HL-60 (cell line): Measurements from ENCODE around the gene KLHDC4.
"Not testable (repeated sequence)": the region's sequence is repeated elsewhere in the genome, so short reads cannot be mapped to it uniquely, and the experiment has no call there.

Source experiments
- DNase-seq, 2 experiments: peaks; one replicate each; pipeline ENCODE4 v3.0.0-alpha.2; 2010 to 2020; ENCODE audit warnings: low read depth in 1 of 2, low spot score in 1 of 2
- H3K27ac ChIP-seq: fragments of 250-450 bp; sonication (Bioruptor Pico); replicated peaks from 2 replicates; pipeline ENCODE4 v1.5.1; 2020; ENCODE audit warnings: mild to moderate bottlenecking, moderate library complexity
- H3K27me3 ChIP-seq: fragments of 250-450 bp; sonication (Bioruptor Pico); 2 replicates; pipeline ENCODE4 v1.5.1; 2021; ENCODE audit warnings: mild to moderate bottlenecking, moderate library complexity; ENCODE audit not compliant: insufficient read depth, poor library complexity, severe bottlenecking
- H3K4me3 ChIP-seq: replicated peaks from 2 replicates; pipeline ENCODE4 v1.5.1; 2011; ENCODE audit warnings: mild to moderate bottlenecking, control low read depth, low read length; ENCODE audit not compliant: insufficient read depth
- GABPA ChIP-seq: IDR thresholded peaks from 2 replicates; pipeline ENCODE4 v1.6.1; 2012; ENCODE audit warnings: low read depth
- POLR2AphosphoS5 ChIP-seq: IDR thresholded peaks from 2 replicates; pipeline ENCODE4 v1.6.1; 2012; ENCODE audit warnings: low read depth
- SPI1 ChIP-seq: IDR thresholded peaks from 2 replicates; pipeline ENCODE4 v1.6.1; 2012; ENCODE audit warnings: low read depth, mild to moderate bottlenecking, borderline replicate concordance
- TF ChIP-seq, protein P1 (sequence below): IDR thresholded peaks from 2 replicates; pipeline ENCODE4 v1.6.1; 2012; ENCODE audit warnings: low read depth; ENCODE audit not compliant: insufficient replicate concordance
- TF ChIP-seq, protein P2 (sequence below): IDR thresholded peaks from one replicate; pipeline ENCODE4 v1.5.1; 2011; ENCODE audit warnings: low read length, control low read depth, inconsistent platforms; ENCODE audit not compliant: insufficient read depth

Gene KLHDC4

DNA sequence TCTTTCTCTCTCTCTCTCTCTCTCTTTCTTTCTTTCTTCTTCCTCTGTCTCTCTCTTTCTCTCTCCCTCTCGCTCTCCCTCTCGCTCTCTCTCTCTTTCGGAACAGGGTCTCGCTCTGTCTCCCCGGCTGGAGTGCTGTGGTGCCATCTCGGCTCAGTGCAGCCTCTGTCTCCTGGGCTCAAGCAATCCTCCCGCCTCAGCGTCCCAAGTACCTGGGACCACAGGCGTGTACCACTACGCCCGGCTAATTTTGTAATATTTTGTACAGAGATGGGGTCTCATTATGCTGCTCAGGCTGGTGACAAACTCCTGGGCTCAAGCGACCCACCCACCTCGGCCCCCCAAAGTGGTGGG, 12.7 kb upstream of the KLHDC4 start:
- no peaks in the 10 kb centered on the region for H3K27me3 ChIP-seq
- DNase-seq: no peak
- H3K27ac ChIP-seq: peak overlapping the region; percentile 97
- TF ChIP-seq SPI1: no peak
- TF ChIP-seq, protein P1, sequence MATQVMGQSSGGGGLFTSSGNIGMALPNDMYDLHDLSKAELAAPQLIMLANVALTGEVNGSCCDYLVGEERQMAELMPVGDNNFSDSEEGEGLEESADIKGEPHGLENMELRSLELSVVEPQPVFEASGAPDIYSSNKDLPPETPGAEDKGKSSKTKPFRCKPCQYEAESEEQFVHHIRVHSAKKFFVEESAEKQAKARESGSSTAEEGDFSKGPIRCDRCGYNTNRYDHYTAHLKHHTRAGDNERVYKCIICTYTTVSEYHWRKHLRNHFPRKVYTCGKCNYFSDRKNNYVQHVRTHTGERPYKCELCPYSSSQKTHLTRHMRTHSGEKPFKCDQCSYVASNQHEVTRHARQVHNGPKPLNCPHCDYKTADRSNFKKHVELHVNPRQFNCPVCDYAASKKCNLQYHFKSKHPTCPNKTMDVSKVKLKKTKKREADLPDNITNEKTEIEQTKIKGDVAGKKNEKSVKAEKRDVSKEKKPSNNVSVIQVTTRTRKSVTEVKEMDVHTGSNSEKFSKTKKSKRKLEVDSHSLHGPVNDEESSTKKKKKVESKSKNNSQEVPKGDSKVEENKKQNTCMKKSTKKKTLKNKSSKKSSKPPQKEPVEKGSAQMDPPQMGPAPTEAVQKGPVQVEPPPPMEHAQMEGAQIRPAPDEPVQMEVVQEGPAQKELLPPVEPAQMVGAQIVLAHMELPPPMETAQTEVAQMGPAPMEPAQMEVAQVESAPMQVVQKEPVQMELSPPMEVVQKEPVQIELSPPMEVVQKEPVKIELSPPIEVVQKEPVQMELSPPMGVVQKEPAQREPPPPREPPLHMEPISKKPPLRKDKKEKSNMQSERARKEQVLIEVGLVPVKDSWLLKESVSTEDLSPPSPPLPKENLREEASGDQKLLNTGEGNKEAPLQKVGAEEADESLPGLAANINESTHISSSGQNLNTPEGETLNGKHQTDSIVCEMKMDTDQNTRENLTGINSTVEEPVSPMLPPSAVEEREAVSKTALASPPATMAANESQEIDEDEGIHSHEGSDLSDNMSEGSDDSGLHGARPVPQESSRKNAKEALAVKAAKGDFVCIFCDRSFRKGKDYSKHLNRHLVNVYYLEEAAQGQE: no peak
- no peak for TF ChIP-seq POLR2AphosphoS5
- H3K4me3 ChIP-seq: no peak overlapping the region; the same call in 1 of the 2 replicates

DNA sequence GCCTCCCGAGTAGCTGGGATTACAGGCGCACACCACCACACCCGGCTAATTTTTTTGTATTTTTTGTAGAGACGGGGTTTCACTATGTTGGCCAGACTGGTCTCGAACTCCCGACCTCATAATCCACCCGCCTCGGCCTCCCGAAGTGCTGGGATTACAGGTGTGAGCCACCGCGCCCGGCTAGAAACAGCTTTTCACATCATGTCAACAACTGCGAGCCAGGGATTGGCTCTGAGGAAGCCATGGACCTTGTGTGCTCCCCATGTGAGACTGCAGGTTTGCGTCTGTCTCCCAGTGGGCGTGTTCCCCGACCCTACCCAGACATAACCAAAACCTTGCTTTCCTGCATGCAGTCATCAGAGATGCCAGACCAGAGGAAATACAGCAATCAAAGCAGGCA, 8.1 kb upstream of the KLHDC4 start:
- not testable (repeated sequence) for H3K4me3 ChIP-seq, H3K27ac ChIP-seq, DNase-seq

DNA sequence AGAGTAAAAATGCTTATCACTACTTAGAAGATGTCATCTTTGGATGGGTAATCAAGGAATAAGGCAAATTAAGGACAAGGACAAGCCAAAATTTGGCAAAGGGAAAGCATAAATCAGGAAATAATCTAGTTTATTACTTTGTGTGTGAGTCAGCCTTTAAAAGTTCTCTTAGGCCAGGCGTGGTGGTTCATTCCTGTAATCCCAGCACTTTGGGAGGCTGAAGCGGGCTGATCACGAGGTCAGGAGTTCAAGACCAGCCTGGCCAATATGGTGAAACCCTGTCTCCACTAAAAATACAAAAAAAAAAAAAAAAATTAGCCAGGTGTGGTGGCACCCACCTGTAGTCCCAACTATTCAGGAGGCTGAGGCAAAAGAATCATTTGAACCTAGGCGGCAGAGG, 1.7 kb upstream of the KLHDC4 start:
- DNase-seq, H3K27ac ChIP-seq, H3K4me3 ChIP-seq, H3K27me3 ChIP-seq: not testable (repeated sequence)

More for the DNA sequence above, 8.1 kb upstream of the KLHDC4 start:
- not testable (repeated sequence) for H3K27me3 ChIP-seq

DNA sequence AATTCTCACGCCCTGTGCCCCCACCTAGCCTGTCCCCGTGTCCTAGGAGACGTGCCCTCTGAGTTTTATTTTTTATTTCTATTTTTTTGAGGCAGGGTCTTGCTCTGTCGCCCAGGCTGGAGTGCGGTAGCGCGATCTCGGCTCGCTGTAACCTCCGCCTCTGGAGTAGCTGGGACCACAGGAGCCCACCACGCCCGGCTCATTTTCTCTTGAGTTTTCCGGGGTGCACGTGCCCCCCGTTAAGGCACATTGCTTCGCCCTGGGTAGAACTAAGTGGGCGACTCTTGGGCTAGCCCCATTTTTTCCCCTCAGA, 655 bp upstream of the KLHDC4 start:
- no peaks in the 10 kb centered on the region for H3K27me3 ChIP-seq
- no peak for TF ChIP-seq GABPA
- no peak for TF ChIP-seq POLR2AphosphoS5
- TF ChIP-seq, protein P1: no peak
- H3K4me3 ChIP-seq: peak overlapping the region; percentile 82
- H3K27ac ChIP-seq: peak overlapping the region; percentile 85
- no peak for DNase-seq

DNA sequence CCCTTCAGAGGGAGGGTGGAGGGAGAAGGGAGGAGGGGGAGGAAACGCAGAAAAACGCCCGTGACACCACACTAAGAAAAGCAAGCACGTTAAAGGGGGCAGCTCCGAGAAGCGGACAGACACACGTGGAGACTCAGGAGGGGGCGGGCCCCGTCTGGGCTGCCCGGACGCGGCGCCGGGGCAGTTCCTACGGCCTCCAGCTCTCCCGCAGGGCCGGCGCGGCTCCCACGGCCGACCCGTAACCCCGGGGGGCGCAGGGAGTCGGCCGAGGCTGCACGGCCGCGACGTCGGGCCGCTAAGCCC, 362 bp downstream of the KLHDC4 start:
- H3K4me3 ChIP-seq: peak overlapping the region; percentile 82
- TF ChIP-seq, protein P1: no peak
- TF ChIP-seq POLR2AphosphoS5 (no peak), GABPA (no peak), SPI1 (no peak)
- TF ChIP-seq, protein P2, sequence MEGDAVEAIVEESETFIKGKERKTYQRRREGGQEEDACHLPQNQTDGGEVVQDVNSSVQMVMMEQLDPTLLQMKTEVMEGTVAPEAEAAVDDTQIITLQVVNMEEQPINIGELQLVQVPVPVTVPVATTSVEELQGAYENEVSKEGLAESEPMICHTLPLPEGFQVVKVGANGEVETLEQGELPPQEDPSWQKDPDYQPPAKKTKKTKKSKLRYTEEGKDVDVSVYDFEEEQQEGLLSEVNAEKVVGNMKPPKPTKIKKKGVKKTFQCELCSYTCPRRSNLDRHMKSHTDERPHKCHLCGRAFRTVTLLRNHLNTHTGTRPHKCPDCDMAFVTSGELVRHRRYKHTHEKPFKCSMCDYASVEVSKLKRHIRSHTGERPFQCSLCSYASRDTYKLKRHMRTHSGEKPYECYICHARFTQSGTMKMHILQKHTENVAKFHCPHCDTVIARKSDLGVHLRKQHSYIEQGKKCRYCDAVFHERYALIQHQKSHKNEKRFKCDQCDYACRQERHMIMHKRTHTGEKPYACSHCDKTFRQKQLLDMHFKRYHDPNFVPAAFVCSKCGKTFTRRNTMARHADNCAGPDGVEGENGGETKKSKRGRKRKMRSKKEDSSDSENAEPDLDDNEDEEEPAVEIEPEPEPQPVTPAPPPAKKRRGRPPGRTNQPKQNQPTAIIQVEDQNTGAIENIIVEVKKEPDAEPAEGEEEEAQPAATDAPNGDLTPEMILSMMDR: no peak
- peak overlapping the region; percentile 85 for H3K27ac ChIP-seq
- no peaks in the 10 kb centered on the region for H3K27me3 ChIP-seq
- DNase-seq: peak; percentile 3 to 12
